Measurements from ENCODE around the gene MMP19. TPM values are rescaled to one million over a fixed set of nuclear protein-coding genes. Genes with fewer than 3 reads are reported as not detected.

The MMP19 gene
- total and polyA plus RNA-seq, 3 donors from 2014 or later, result 1.3 to 6.5 (median 1.3) TPM

DNA sequence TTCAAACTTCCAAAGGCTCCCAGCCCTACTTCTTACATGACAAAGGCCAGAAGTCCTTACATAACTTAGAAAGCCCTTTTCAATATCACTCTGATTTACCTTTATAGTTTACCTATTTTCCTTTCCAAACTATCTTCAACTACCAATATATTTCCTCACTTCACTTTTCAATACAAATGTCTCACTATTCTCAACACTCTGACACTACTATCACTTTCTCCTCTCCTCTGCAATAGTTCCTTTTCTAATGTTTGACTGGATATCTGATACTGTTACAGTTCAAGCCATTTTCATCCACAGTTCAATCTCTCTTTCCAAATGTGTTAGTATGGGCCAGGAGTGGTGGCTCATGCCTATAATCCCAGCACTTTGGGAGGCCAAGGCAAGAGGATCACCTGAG, 28.5 kb downstream of the MMP19 start:
- no peaks in the 10 kb centered on the region for H3K27me3 ChIP-seq
- no peak for DNase-seq
- H3K9me3 ChIP-seq, result no peaks in the 10 kb centered on the region
- intact Hi-C loops (cut with DNase I; ENCODE audit: low total_unique reads), result no loop called here
- no peak overlapping the region for H3K27ac ChIP-seq
- no peak overlapping the region for H3K4me3 ChIP-seq
- peaks cover 21% of the 10 kb centered on the region for H3K4me1 ChIP-seq
- no peaks in the 10 kb centered on the region for H3K36me3 ChIP-seq (ENCODE audit: low read depth, missing control alignments)
- TF ChIP-seq POLR2A (IDR thresholded peaks at IDR 0.05) (no peak), CTCF (IDR thresholded peaks at IDR 0.05) (no peak)

DNA sequence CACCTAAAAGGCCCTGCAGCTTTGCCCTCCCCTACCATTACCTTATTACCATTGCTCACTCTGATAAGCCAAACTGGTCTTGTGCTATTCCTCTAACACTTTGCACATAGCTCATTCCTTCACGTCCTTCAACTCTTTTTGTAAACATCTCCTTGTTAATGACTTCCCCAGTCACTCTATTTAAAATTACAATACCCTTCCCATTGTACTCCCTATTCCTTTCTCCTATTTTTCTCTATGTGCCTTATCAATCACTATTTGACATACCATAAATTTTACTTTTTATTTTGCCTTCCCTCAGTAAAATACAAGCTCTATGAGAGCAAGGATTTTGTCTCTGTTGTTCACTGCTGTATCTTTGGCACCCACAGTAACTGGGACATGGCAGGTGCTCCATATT, 30.6 kb downstream of the MMP19 start:
- Histone ChIP-seq H3K4me1 (peaks cover 21% of the 10 kb centered on the region), H3K27me3 (no peaks in the 10 kb centered on the region), H3K4me3 (no peak overlapping the region), H3K36me3 (ENCODE audit: low read depth, missing control alignments) (no peaks in the 10 kb centered on the region), H3K27ac (no peak overlapping the region), H3K9me3 (no peaks in the 10 kb centered on the region)
- WGBS, 2 donors, result 51 to 68% methylated on average over 1 of the region's 1 CpG
- TF ChIP-seq CTCF (IDR thresholded peaks at IDR 0.05) (no peak), POLR2A (IDR thresholded peaks at IDR 0.05) (no peak)
- no peak for DNase-seq
- intact Hi-C loops (cut with DNase I; ENCODE audit: low total_unique reads), result no loop called here

DNA sequence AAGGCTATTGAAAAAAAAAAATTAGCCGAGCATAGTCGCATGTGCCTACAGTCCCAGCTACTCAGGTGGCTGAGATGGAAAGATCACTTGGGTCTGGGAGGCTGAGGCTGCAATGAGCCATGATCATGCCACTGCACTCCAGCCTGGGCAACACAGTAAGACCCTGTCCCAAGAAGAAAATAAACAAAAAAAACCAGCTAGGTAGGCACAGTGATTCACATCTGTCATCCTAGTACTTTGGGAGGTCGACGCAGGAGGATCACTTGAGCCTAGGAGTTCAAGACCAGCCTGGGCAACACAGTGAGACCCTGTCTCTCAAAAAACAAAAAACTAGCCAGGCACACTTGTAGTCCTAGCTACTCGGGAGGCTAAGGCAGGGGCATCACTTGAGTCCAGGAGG, 33.5 kb downstream of the MMP19 start:
- TF ChIP-seq CTCF (IDR thresholded peaks at IDR 0.05), result no peak
- TF ChIP-seq POLR2A (IDR thresholded peaks at IDR 0.05), result no peak
- Histone ChIP-seq H3K27ac (no peak overlapping the region), H3K9me3 (no peaks in the 10 kb centered on the region), H3K36me3 (ENCODE audit: low read depth, missing control alignments) (no peaks in the 10 kb centered on the region), H3K4me1 (no peaks in the 10 kb centered on the region), H3K27me3 (no peaks in the 10 kb centered on the region), H3K4me3 (no peak overlapping the region)
- intact Hi-C loops (cut with DNase I; ENCODE audit: low total_unique reads), result loop anchor here (10.0 kb wide), 1 partner anchor 74 kb away; no protein-coding TSS in a partner anchor
- WGBS, 2 donors, result 75 to 81% methylated on average over 5 of the region's 5 CpGs
- DNase-seq, result no peak

GRCh38 chr12:55806982-55807381, 35.8 kb downstream of the MMP19 start:
- WGBS, 2 donors, result 82 to 83% methylated on average over 8 of the region's 8 CpGs
- H3K27ac ChIP-seq, result no peak overlapping the region
- no peak overlapping the region for H3K4me3 ChIP-seq
- TF ChIP-seq CTCF (IDR thresholded peaks at IDR 0.05) (no peak), POLR2A (IDR thresholded peaks at IDR 0.05) (no peak)
- peaks cover 5% of the 10 kb centered on the region for H3K36me3 ChIP-seq (ENCODE audit: low read depth, missing control alignments)
- H3K27me3 ChIP-seq, result no peaks in the 10 kb centered on the region
- no peaks in the 10 kb centered on the region for H3K4me1 ChIP-seq
- DNase-seq, result no peak
- intact Hi-C loops (cut with DNase I; ENCODE audit: low total_unique reads), result loop anchor here (10.0 kb wide), 1 partner anchor 72 kb away; no protein-coding TSS in a partner anchor
- H3K9me3 ChIP-seq, result no peaks in the 10 kb centered on the region

GRCh38 chr12:55797550-55797949, 45.2 kb downstream of the MMP19 start:
- TF ChIP-seq CTCF (IDR thresholded peaks at IDR 0.05), result no peak
- no peak for TF ChIP-seq POLR2A (IDR thresholded peaks at IDR 0.05)
- Histone ChIP-seq H3K27me3 (no peaks in the 10 kb centered on the region), H3K27ac (no peak overlapping the region), H3K4me1 (no peaks in the 10 kb centered on the region), H3K4me3 (no peak overlapping the region), H3K9me3 (no peaks in the 10 kb centered on the region), H3K36me3 (ENCODE audit: low read depth, missing control alignments) (no peaks in the 10 kb centered on the region)
- 77 to 80% methylated on average over 4 of the region's 4 CpGs for WGBS, 2 donors
- DNase-seq, result no peak
- intact Hi-C loops (cut with DNase I; ENCODE audit: low total_unique reads), result no loop called here

All from testis (tissue), 3 donors.